SKM-1 (cell line): ENCODE measurements around the gene L2HGDH.
"Not testable (repeated sequence)": the region's sequence is repeated elsewhere in the genome, so short reads cannot be mapped to it uniquely, and the experiment has no call there.

ENCODE experiments used
- DNase-seq: peaks from one replicate; lab custom pipeline; 2025; ENCODE audit not compliant: unreplicated experiment; lab: John Stamatoyannopoulos, UW

L2HGDH gene

DNA sequence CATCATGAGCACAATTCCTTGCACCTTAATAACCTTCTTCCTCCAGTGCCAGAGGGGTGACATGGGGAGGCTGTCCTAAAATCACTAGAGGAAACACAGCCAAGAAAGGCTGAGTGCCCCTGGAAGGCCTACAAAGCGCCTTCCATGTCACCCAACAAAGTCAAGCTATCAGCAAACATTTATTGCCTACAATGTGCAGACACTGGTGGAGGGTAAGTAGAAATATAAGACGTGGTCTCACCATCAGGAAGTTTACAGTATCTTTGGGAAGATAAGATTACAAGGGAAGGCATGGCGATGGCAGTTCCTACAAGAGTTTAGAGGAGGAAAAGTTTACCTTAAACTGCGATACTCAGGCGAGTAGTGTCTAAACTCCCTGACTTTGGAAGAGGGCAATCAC, 28.0 kb upstream of the L2HGDH start:
- DNase-seq: no peak

DNA sequence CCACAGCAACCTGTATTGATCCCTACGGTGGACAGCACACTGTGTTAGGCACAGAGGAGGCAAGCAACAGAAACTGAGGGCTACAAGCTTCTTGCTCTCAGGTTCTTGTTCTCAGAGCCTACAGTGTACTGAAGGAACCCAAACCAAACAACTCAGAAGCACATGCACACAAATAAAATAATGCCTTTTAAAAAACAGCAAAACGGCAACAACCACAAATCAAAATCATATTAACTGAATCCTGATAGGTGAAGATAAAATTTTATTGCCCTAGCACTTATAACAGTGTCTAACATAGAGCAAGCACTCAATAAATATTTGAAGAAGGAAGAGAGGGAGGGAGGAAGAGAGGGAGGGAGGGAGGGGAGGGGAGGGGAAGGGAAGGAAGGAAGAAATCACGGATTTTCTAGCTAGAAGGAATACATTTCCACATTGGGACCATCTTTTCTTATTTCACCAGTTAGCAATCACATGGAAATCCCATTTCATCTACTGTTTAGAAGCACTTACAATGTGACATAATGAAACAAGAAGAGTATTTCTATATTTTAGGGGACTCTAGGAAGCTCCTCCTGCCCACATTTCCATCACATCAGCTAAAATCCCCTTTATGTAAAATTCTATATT, 27.3 kb upstream of the L2HGDH start:
- DNase-seq: no peak

DNA sequence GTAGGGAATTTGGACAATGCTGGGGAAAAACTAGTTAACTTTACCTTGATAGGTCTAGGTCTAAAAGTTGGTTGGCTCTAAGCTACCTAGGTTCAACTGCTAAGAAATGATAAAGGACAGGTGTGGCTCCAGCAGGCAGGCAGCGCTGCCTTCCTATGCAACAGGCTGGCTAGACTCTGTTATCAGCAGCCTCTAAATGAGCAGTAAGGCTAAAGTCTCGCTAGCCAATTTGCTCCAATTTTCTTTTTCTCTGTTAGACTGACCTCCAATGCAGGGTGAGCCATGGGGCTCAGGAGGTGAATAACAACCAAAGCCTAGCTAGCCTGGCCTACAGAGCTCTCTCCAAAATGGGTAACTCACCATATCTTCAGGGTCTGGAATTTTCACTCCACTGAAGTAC, 26.6 kb upstream of the L2HGDH start:
- DNase-seq: no peak

DNA sequence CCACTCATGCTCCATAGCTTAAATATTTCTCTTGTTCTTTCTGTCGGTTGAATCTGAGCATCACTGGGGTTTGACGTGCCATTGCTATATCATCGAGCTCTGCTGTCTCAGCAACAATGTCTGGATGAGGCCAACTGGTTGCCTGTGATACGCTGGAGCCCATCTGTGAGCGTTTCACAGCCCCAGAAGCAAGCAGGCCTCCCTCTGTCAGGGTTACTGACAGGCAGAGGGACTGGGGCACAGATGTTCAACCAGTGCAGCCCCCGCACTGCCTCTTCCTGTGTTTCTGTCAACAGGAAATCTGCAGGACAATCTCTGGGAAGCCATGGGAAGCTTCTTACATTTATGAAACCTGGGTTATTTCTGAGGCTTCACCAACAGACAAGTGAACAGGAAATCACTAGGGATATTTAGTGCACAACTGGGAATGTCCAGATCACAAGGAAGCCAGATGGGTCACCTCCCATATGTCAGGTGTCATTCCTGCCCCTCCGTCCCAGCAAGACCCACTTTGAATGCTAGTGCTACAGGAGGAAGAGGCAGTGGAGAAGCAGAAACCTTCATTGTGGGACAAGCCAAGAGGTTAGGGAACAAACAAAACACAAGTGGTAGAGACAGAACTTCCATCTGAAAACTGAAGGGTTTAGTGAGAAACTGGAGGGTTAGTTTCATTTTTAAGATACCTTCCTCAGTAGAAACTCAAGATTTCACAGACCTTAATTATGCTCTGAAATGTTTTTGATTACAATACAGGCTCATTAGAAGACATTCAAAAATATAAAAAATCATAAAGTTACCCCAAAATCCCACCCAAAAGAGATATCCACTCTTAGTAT, 24.2 kb upstream of the L2HGDH start:
- DNase-seq: no peak

DNA sequence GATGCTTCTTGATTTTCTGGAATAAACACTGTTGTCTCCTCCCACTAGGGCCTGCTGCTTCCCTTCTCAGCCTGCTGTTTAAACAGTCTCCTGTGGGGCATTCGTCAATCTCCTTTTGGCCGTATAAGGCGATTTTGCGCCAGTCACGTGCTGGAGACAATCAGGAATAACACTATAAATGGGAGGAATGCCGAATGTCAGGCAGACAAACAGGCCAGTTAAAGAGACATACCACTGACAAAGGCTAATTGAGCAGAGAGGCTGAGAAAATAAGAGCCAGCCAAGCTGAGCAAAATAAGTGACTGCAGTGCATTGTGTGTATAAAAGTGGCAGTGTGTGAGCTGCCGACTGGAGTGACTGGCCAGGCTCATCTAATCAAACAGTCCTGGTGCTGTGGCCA, 23.4 kb upstream of the L2HGDH start:
- no peak for DNase-seq

DNA sequence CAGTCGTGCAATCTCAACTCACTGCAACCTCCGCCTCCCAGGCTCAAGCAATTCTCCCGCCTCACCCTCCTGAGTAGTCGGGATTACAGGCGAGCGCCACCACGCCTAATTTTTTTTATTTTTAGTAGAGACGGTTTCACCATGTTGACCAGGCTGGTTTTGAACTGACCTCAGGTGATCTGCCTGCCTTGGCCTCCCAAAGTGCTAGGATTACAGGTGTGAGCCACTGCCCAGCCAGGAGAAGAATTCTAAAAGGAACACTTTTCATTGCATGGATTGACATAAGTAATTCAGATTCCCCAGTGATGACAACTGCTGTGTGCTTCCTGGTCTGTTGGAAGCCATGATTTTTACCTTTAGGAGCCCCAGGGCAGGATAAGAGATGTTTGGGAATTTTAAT, 22.2 kb upstream of the L2HGDH start:
- DNase-seq: no peak

DNA sequence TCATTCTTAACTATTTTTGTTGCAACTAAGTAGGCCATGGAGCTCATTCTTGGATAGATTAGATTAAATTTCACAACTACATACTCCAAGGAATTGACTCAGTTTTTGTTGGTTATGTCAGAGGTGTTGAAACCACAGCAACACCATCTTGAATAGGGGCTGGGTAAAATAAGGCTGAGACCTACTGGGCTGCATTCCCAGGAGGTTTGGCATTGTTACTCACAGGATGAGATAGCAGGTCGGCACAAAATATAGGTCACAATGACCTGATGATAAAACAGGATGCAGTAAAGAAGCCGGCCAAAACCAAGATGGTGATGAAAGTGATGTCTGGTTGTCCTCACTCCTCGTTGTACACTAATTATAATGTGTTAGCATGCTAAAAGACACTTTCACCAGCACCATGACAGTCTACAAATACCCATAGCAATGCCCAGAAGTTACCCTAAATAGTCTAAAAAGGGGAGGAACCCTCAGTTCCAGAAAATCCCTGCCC, 21.0 kb upstream of the L2HGDH start:
- DNase-seq: no peak

DNA sequence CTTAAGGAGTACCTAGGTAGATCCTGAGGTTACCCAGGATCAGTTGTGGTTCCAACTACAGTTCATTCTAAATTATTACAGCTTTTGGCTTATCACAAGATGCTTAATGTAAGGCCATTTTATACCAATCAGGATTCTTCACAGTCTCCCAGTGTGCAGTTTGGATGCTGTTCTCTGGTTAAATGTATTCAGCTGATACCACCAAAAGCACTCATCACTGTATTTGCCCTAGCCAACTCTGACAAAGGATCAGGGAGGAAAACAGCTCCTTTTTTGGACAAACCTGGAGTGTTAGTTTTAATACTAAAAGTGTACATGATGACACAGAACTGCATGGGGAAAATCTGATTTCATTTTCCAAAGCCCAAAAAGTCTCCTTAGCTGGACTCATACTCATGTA, 19.6 kb upstream of the L2HGDH start:
- no peak for DNase-seq

DNA sequence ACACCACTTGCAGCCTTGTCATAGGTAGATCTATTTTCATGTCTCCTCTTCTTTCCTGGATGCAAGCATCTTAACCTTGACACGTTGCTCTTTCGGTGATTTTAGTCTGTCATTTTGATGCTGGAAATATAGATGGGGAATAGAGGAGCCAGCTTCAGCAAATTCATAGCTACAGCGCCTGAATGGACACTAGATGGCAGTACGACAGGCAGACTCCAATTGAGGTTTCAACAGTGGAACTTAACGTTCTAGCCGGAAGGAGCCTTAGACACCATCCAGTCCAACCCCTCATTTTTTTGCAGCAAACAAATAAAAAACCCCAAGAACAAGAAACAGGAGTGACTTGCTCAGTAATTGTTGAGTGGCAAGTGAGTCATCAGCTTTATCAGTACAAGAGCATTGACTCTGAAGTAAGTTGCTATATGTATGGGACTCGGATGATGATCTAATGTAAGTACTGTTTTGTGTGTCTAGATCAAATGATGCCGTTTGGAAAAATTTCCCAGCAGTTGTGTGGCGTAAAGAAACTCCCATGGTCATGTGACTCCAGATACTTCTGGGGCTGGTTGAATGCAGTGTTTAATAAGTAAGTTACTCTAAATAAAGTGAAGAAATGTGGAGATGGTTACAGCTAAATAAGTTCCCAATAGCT, 9.1 kb upstream of the L2HGDH start:
- DNase-seq: peak; percentile 36

DNA sequence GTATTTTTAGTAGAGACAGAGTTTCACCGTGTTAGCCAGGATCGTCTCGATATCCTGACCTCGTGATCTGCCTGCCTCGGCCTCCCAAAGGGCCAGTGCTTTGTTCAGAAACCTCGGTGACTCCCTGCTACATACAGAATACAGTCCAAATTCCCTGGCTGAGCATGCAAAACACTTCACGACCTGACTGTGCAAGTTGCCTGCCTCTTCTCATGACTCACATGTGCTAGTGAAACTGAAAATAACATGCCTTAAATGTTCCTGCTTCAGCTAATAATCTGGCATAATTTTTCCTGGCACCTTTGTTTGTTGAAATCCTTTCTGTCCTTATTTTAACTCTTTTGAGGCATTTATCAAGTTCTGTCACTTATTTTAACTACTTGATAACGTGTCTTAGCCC, 8.3 kb upstream of the L2HGDH start:
- DNase-seq: no peak

DNA sequence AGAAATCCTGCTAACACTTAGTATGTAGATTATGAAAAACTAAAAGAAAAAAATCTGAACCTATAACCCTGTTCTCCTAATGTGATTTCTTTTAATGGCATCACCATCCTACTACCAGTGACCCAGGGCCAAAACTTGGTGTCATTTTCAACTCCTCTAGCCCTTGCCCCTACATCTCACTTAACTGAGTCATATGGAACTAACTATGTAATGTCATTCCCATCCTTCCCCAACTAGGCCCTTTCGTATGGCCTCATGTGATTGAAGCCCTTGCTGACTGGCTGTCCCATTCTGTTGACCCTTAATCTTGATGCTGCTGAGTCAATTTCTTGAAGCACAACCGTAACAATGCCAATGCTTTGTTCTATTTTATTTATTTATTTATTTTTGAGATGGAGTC, 7.7 kb upstream of the L2HGDH start:
- no peak for DNase-seq

DNA sequence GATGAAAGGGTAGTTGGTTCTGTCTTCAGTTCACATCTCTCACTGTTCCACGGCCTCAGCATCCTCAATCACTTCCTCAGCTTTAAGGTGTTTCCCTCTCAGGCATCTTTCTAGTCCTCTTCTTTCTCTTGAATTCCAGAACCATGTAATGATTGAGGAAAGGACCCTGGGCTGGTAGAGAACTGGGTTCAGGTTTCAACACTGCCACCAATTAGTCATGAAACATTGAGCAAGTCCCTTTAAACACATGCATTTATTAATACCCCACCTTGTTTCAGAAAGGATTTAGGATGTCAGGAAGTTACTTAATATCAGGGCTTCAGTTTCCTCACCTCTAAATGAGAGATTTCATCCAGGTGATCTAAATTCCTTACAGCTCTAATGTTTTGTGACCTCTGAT, 7.3 kb upstream of the L2HGDH start:
- DNase-seq: no peak

DNA sequence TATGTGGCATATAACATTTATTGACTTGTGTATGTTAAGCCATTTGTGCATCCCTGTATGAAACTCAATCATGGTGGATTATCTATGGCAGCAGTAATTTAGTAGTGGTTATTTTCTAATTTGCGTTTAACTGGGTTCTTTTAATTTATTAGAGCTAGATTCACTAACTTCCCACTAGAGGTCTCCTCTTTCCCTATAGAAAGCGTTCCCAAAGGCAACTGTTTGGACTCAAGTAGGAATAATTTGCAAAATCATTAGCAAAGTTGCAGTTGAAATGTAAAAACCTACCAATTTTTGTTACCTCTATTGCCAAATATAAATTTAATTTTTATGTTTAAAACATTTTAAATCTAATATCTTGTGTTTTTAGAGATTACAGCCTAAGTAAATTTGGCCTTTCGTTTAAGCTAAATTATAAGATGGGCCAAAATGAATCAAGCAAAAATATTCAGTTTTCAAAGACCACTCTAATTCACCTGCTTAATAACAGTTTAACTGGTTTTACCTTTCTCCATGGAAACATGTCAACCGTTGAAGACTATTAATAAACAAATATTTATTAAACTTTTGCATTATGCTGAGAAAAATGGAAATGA, 6.1 kb upstream of the L2HGDH start:
- DNase-seq: no peak

DNA sequence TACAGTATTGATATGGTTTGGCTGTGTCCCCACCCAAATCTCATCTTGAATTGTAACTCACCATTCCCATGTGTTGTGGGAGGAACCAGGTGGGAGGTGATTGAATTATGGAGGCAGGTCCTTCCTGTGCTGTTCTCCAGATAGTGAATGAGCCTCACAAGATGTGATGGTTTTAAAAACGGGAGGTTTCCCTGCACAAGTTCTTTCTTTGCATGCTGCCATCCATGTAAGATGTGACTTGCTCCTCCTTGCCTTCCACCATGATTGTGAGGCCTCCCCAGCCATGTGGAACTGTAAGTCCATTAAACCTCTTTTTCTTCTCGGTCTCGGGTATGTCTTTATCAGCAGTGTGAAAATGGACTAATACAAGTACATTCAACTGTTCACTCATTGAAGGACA, 2.1 kb upstream of the L2HGDH start:
- DNase-seq: not testable (repeated sequence)

DNA sequence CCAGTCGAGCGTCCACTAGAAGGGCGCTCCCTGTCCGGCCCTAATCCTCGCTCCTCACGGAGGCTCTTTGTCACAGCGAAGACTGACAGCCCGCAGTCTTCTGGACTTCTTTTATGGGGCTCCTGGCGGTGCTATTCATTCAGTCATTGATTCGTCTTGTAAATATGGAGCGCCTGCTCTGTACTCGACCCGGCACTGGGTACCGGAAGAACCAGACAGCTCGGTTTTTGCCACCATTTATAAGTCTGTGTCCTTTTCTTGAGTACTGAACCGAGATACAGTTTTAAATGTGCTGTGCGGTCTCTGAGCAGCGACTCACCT, 665 bp upstream of the L2HGDH start:
- DNase-seq: no peak

DNA sequence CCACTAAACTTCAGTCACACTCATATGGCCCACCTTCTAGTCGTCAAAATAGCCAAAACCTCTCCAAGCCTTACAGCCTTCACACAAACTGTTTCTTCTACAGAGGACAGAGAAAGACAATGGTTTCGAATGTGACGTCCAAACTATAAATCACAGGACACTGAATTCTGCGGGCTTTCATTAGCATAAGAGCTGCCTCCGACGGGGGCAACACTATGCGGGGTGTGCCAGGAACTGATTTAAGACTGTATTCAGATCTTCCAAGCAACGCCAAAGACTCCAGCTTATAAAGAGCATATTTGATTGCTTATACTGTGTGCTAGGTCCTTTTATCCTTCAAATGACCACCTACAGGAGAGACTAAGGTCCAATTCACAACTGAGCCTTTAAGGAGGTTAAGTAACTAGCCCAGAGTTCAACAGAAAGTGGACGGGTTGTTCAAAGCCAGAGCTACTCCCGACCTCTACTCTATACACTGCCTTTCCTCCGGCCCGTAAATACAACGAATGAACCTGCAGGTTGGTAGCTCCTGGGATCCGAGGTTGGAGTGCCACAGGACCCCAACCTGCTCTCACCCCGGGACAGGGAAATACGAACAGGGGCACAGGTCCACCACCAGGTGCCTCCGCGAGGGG, 575 bp downstream of the L2HGDH start:
- DNase-seq: no peak

DNA sequence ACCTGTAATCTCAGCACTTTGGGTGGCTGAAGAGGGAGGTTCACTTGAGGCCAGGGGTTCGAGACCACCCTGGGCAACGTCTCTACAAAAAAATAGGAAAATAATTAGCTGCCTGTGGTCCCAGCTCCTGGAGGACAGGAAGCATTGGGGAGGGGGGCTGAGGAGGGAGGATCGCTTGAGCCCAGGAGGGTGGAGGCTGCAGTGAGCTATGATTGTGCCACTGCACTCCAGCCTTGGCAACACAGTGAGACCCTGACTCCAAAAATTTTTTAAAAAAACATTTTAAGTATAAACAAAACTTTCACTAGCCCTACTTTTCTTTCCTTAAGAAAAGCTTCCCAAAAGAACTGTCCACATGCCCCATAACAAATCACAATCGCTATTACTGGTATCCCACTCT, 1.6 kb downstream of the L2HGDH start:
- DNase-seq: no peak

DNA sequence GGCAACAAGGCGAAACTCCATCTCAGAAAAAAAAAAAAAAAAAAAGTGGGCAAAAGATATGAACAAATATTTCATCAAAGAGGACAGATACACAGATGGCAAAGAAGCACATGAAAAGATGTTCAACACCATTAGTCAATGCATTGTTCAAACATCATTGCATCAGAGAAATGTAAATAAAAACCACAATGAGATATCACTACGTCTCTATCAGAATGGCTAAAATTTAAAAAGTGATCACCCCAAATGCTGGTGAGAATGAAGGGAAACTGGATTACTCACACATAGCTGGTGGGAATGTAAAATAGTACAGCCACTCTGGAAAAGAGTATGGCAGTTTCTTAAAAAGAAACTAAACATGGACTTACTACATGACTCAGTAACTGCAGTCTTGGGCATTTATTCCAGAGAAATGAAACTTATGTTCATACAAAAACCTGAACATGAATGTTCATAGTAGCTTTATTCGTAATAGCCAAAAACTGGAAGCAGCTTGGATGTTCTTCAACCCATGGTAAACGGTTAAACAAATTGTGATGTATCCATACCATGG, 3.6 kb downstream of the L2HGDH start:
- DNase-seq: no peak

DNA sequence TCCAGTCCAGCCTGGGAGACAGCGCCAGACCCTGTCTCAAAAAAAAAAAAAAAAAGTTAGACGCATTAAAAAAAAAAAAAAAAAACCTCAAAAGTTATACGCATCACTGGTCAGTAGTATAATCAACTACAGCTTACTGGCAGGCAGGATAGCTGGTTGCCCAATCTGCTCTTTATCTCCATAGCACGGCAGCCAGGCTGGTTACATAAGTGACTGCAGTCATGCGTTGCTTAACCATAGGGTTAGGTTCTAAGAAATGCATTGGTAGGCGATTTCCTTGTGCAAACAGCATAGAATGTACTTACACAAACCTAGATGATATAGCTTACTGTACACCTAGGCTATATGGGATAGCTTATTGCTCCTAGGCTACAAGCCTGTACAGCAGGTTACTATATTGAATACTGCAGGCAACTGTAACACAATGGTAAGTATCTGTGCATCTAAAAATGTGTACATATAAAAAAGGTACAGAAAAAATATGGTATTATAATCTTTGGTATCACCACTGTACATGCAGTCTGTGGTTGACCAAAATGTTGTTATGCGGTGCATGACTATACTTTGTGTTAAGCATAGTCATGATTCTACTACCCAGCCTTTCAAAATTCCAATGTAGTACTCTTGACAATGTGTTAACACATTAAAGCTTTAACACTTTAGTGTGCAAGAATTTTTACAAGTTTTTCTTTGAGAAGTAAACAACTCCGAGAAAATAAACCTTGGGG, 8.1 kb downstream of the L2HGDH start:
- peak; percentile 39 for DNase-seq

DNA sequence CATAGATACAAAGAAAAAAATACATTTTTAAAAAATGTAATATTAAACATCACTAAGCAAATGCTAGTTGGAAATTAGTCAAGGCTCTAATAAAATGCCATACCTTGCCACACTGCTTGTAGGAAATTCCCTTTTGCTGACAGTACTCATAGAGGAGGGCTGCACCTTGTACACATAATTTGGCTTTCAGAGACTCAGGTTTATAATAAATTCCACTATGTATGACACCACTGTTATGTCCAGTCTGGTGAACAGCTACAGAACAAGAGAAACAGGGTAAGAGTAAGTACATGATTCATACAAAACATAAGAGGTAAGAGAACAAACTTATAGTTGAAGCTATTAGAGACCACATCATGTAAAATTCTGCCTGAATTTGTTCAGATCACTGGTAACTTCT, 10.1 kb downstream of the L2HGDH start:
- no peak for DNase-seq
